Measurements from ENCODE around the gene CDS2.

Gene CDS2

DNA sequence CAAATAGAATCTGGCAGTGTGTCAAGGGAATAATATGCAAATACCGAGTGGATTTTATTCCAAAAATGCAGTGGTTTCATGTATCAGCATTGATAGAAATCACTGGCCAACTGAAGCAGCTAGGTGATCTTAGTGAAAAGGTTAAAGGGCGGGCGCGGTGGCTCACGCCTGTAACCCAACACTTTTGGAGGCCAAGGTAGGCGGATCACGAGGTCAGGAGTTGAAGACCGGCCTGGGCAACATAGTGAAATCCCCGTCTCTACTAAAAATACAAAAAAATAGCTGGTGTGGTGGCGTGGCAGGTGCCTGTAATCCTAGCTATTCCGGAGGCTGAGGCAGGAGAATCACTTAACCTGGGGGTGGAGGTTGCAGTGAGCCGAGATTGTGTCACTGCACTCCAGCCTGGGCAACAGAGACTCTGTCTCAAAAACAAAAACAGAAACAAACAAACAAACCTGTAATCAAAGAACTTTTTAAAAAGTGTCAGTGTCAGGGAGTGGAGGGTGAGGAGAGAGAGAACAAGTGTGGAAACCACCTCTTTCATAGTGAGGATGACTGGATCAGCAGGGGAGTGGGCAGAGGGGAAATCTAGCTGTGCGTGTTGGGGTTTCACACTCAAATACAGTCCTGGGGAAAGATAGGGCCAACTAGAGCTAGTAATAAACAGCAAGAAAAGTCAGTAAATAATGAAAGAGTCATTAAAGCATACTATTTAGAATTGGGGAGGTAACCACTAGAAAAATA is 57.1 kb downstream of the CDS2 start:
- FAIRE-seq: no peak

DNA sequence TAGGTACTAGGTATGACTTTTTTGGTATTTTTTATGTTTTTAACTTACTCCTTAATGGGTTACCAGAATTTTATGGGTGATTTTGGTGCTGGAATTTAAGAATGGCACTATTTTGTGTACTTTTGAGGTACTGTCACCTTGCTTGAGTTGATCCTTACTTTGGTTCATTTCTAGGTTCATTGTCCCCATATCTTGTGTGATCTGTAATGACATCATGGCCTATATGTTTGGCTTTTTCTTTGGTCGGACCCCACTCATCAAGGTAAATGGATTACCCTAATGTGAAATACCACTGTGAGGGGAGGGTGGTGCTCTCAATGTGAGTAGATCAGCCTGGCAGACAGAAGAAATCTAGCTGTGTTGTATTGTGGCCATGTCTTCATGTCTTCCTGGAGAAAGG is 57.9 kb downstream of the CDS2 start:
- FAIRE-seq: no peak

DNA sequence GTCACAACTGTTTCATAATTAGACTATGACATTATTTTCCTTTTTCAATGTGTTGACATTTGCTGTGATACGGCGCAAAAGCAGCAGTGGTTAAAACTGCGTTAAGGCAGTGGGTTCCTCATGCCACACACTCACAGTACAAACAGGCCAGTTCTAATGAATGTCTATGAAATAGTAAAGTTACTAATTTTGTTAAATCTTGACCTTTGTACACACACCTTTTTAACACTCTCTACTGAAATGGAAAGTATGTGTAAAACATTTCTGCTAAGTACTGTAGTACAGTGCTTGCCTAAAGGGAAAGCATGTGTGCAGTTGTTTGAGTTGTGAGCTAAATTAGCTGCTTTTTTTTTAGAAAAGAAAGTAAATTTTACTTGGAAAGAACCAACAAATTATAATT is 60.3 kb downstream of the CDS2 start:
- no peak for FAIRE-seq

DNA sequence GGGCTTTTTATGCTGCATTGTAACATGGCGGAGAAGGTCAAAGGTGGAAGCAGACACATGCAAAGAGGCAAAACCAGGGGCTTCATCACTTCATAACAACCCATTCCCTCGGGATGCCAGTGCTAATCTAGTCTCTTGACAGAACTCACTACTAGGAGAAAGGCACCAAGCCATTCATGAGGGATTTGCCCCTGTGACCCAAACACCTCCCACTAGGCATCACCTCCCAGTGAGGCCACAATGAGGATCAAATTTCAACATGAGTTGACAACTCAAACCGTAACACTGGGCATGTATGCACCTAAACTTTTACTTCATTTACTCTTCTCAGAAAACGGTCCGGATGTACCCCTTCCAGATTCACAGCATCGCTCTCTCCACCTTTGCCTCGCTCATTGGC is 61.9 kb downstream of the CDS2 start:
- FAIRE-seq: no peak

DNA sequence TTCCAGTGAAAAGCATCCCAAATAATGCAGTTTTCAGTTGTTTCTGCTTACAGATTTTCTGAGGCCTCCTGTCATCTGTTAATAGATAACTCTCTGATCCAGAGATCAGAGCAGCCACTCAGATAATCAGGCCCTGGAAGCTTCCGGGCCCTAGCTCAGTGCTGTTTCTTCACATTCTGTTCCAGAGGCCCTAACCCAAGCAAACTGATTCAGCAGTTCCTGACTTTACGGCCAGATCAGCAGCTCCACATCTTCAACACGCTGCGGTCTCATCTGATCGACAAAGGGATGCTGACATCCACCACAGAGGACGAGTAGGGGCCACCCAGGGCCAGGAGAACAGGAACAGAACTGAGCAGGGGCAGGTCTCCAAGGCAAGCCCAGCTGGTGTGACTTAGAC is 63.1 kb downstream of the CDS2 start:
- FAIRE-seq: no peak

DNA sequence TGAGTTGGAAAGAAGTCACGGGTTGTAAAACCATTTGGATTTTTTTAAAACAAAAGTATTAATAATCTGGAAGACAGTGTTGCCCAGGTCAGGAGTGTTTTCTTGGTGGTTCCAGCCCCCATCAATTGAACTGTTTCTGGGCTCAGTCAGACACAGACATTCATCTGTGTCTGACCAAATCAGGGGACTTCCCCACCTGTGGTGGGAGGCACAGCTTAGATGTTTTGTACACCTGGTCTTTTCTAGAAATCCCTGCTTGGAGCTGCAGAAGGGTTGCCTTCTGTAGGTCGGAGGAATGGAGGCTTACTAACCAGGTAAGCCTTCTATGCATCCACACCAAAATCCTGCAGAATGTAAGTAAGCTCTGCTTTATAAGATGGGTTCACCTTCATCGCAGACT is 63.6 kb downstream of the CDS2 start:
- no peak for FAIRE-seq

DNA sequence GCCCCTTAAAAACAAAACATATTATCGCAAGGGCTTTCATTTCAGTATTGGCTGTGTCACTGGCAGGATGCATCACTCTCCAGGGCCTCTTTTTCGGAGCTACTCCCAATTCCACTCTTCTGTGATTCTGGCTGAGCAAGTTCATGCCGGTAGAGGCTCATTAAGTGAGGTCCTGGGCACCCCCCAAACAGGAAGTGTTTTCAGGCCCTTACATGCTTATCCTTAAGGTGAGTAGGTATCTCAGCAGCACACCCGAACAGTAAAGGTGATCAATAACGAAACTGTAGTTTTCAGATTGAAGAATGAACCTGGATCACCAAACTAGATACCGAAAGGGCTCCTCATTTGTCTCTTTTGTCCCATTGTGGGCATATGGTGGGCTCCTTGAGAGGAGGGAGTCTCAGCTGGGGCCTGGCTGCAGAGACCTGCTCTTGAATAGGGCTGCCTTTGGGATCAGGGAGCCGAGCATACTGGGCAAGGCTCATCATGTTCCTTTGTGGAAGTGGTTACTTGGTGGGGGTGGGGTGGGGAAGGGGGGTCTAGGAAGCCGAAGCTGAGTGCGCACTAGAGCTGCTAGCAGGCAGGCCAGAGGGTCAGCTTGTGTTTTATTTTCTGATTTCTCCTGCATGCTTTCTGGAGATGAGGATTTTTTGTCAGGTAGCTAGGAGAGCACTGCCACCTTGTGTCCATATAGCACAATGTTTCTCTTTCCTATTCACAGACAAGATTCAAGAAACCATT is 65.2 kb downstream of the CDS2 start:
- peak; percentile 75 for FAIRE-seq

DNA sequence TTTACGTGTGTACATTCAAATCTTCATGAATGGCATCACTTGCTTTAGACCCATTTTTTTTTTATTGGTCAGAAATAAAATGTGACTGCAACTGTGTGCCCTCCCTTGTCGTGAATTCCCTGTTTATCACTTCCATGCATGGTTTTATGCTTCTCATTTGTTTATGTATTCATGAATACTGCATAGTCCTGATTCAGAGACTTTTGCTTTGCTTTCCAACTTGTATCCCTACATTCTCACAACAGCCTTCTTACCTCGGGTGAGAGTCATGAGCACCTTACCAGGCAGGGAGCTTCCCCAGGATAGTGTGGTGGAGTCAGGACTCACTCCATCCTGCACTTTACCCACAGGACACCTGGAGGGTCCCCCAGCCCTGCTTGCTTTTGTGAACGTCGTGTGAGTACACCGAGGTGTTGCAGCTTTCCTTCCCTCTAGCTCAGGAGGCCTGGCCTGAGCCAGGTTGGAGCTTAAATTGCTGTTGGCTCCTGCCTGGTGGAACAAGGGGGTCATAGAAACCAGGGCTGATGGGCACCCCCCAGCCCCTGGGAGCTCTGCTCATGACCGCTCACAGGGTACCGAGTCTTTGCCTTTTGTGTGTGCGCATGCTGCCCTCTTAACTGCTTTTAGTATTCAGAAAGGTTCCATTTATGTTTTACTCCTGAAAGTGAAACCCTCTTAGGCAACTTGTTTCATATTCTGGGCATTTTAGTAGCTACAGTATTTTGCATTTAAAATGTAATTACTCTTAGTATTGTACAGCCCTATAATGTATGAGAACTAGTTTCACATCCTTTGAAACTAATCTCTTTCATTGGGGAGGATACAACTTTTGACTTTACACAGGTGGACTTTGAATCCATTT is 66.0 kb downstream of the CDS2 start:
- no peak for FAIRE-seq

DNA sequence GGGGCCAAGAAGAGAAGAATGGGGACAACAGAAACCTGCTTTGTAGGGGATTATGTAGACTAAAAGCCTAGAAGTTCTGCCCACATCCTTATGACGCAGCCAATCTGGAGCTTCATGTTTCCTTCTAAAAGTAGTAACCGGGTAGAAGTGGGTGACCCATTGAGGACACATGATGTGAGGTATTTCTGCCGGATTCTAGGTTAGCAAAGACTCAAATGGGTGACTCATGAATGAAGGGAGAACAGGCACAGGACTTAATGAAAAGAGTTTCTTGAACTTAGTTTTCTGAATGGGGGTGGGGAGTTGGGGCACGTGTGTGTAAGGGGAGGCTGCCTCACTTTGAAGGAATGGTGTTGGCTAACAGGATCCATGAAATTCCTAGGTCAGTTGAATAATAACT is 68.8 kb downstream of the CDS2 start:
- no peak for FAIRE-seq

DNA sequence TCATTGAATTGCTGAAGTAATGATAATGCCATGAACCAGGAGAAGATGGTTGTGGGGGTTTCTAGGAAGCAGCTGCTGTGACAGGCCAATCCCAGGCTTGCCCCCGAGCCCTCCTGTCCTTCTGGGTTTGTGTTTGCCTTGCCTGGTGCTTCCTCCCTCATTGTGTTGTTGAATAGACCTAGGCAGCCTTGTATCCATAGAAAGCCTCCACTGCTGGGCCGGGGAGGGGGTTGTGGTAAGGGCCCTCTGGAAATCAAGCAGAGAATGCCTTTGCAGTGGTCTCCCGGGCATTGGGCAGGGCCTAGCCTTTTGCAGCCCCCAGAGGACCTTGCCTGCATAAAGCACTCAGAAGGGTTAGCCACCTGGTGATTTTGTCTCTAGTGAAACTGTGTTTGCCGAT is 69.3 kb downstream of the CDS2 start:
- FAIRE-seq: no peak

DNA sequence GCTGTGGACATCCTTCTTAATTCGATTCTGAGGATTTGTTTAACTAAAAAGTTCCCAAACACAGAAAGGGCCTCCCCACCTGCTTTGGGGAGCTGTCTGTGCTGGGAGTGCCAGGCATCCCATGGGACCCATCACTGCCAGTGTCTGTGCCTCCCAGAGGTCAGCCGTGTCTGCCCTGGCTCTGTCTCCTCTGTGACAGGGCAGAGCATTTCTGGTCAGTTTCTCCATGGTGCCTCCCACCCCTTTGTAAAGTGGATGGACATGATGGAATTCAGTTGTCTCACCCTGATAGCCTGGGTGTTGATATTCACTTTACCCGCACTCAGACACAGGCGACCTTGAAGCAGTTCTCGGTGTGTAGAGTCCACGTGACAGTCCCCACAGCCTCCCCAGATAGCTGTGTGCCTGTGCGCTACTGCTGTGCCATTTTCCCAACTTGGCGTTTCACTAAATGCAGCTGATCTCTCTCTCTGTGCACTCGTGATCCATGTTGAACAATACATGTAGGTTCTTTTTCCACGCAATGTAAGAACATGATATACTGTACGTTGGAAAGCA is 70.5 kb downstream of the CDS2 start:
- no peak for FAIRE-seq

DNA sequence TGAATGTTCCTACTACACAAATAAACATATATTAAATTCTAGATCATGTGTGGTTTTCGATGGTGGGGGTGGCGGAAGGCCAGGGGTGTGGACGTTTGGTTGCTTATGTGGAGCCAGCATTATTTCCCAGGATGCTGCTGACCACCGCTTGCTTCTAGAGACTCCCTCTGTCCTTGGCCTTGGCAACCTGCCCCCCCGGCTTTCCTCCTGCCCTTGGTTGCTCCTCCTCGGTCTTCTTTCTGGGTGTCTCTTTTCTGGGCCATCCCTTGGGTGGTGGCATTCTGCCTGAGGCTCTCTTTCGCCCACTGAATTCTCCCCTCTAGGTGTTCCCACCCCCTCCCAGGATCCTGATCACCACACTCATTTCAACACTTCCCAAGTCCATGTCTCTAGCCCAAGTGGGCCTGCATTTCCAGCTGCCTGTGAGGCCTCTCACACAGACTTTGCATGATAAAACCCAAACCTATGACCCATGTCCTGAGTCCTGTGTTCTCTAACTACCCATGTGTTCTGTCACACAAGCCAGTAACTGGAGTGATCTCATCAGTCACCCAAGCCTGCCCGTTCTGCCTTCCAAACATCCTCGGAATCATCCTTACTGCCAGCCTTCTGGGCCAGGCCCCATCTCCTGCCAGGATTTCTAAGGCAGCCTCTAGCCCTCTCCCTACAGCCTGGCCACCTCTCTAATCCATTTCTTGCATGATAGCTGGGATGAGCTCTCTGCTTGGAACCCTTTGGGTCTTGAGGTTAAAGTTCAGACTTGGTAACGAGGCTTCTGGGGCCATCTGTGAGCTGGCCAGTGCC is 71.2 kb downstream of the CDS2 start:
- no peak for FAIRE-seq

DNA sequence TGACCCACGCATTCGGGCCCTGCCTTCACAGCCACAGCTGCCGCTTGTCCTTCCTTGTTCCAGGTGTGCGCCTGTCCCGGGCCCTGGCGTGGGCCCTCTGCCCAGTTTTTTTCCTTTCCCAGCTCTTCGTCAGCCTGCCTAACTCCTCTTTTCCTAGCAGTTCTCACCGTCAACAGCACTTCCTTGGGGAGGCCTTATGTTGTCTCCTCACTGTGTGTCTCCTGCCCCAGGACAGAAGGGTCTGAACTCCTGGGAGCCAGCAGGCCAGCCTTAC is 71.8 kb downstream of the CDS2 start:
- FAIRE-seq: no peak

DNA sequence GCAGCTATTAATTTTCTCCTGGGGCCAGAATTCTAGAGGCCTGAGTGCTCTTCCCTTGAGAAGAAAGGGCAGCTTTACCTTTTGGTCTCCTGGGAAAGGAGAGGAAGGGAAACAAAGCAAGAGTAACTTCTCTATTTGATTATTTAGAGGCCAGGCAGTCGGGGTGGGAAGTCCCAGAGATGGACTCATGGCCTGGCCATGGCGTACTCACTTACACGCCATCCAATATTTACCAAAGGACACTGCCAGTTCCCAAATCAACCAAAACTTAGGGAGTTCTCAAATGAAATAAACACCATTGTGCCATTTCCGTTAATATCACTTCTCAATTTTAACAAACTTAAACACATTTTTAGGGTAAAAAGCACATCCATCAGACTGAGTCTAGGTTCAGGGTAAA is 76.6 kb downstream of the CDS2 start:
- no peak for FAIRE-seq

DNA sequence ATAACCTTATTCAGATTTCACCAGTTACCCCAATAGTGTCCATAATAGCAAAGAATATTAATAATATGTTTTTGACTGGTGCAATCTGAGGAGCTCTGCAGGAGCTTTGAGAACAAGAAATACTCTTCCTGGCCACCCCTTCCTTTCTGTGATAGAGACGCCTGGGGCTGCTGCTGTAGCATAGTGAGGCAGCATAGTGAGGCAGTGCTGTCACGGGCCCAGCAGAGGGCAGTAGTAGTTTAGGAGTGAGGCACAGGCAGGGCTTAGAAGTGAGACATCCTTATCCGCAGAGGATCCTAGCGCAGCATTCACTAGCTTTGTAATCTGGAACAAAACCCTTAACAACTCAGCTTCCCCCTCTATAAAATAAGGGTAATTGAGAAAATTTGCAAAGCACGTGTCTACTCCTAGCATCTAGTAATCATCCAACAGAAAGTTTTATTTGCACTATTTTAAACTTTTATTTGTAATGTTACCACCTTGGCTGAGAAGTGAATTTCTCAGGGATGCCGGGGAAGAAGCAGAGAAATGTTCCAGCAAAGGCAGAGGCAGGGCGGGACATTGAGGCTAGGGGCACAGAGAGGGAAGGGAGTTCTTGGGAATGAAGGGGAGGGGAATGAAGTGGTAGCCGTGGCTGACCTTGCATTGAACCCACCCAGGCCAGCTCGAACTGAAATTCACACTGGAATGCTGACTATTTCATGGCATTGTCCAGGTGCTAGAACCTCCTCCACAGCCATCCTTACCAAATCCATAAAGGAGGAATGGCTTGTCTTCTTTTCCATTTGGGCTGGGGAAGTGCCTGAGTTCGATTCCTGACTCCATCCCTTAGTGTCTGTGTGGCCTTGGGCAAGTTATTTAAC is 78.8 kb downstream of the CDS2 start:
- peak; percentile 63 for FAIRE-seq

DNA sequence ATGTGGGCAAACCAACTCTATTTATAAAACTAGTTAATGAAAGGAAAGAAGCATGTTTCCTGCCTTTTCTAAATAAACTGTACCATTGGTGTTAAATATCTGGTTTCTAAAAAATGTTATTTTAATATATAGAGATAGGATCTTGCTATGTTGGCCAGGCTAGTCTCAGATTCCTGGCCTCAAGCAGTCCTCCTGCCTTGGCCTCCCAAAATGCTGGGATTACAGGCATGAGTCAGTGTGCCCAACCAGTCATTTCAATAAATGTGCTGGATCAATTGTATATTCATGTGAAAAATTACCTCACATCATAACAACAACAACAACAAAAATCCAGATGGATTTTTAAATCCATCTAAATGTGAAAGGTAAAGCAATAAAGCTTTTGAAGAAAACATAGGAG is 80.3 kb downstream of the CDS2 start:
- no peak for FAIRE-seq

DNA sequence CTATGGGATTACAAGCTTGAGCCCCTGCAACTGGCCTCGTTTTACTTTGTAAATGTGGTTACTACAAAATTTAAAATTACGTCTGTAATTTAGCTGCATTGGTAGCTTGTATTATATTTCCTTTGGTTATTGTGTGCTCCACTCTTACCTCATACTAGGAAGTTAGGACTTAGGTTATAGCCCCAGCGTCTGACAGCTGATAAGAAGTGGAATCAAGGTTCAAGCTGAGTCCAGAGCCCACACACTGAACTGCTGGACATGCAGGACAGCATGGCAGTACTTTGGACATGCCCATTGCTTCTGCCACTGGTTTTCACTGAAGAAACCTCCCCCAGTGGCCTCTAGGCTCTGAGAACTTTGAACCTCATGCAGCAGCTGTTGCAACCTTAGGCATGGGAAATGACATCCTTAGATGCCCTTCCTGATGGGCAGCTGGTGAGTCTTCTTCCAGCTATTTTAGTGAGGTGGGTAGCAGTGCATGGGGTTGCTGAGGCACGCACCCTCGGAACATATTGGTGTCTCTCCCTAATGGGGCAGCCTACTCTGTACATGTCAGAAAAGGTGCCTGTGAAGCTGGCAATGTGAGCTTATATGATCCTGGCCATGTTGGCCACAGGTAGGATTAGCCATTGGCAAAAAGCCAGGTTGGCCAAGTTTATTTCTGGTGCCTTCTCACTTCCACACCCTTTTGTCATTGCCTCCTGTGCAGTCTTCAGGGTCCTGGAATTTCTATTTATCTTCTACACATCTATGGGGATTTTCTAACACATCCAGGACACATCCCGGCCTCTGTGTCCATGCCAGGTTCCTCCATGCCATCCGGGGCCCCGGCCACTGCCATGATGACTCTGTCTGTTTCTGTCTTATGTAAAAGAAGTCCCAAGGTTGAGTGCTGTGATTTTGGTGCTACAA is 85.3 kb downstream of the CDS2 start:
- FAIRE-seq: no peak

DNA sequence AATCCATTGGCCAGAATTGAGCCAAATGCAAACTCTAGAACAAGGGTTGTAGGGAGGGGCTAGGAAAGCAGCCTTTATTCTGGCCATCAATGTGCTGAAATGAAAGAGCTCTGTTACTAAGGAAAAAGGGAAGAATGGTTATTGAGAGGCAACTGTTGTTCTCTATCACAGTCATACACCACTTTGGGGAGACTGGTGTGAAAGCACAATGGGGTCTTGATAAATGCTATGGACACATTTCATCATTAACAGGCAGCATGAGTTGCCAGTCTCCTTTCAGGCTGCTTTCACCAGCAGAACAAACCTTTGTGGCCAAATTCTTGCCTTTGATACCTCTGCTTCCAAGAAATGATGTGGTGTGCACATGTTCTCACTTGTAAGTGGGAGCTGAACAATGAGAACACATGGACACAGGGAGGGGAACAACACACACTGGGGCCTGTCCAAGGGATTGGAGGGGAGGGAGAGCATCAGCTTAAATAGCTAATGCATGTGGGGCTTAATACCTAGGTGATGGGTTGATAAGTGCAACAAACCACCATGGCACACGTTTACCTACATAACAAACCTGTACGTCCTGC is 86.2 kb downstream of the CDS2 start:
- no peak for FAIRE-seq

DNA sequence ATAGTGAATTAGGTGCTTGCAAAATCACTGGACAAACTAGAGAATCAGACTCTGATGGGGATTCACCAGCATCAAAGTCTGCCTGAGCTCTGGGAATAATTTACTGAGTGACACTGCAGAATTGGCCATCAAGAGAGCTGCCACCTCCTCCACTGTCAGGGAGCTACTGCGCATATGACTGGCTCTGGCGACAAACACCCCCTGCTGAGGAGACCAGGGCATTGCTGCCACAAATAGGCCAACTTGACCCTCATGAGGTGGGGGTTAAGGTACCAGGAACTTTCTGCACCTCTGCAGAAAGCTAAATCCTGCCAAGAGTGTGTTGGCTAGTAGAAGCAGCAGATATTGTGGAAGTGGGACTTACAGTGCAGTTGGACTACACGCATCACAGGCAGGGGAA is 88.0 kb downstream of the CDS2 start:
- FAIRE-seq: no peak

DNA sequence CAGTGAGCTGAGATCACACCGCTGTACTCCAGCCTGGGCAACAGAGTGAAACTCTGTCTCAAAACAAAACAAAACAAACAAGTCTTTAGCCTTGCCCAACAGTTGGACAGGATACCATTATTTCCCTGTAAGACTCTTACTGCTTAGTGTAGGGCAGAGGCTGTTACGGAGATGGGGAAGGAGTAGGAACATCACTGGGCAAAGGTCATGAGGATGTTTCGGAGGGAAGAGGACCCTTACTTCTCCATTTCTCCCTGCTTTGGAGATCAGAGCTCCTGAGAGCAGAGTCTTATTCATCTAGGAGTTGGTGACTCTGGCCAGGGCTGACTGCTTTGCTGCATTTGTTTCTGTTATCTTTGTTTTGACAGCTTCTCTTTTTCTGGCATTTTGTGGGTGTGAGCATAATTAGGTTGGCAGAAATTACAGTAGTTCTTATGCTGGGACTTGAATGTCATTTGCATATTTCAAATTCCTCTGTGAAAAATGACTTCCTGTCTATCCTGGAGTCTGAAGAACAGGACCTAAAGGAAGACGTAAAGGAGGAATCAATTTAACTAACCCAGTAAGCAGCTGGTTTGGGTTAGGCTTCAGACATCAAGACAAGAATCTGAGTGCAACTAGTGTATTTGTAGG is 89.0 kb downstream of the CDS2 start:
- no peak for FAIRE-seq
